Measurements from ENCODE around the gene GOLGA2.

Gene GOLGA2

DNA sequence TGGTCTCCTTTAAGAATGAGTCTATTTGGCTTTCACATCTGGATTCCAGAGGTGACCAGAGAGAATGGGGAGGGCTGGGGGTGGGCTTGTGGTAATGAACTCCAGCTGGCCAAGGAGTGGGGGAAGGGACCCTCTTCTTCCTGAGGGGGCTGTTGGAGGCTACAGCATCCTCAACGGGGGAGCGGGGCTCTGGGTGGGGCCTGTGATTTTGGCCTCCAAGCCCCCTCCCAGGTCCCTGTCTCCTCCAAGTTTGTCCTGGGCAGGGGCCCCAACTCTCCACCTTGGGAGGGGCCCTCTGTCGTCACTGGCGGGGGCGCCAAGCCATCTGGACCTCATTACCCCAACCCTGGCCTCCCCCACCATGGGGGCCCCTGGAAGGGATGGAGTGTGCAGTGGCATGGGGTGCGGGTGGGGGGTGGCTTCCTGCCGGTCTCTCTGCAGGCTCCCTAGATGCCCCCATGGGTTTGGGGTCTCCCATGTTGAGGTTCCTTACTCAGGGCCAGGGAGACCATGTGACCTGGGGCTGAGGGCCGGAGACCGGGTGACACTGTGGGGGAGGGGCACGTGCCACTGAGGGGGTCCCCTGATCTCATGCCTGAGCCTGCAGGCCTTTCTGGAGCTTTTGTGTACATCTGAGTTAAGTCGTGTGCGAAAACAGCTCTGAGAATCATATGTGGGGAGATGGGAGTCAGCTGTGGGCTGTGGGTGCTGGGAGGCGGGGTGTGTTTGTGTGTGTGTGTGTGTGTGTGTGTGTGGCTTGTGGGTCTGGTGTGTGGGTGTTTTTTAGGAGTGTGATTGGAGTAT, 32.4 kb downstream of the GOLGA2 start:
- no peak for TF ChIP-seq EZH2phosphoT487 (conservative IDR thresholded peaks at IDR 0.05; ENCODE audit: low read length)
- TF ChIP-seq, protein P1, sequence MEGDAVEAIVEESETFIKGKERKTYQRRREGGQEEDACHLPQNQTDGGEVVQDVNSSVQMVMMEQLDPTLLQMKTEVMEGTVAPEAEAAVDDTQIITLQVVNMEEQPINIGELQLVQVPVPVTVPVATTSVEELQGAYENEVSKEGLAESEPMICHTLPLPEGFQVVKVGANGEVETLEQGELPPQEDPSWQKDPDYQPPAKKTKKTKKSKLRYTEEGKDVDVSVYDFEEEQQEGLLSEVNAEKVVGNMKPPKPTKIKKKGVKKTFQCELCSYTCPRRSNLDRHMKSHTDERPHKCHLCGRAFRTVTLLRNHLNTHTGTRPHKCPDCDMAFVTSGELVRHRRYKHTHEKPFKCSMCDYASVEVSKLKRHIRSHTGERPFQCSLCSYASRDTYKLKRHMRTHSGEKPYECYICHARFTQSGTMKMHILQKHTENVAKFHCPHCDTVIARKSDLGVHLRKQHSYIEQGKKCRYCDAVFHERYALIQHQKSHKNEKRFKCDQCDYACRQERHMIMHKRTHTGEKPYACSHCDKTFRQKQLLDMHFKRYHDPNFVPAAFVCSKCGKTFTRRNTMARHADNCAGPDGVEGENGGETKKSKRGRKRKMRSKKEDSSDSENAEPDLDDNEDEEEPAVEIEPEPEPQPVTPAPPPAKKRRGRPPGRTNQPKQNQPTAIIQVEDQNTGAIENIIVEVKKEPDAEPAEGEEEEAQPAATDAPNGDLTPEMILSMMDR (IDR thresholded peaks at IDR 0.05; ENCODE audit: insufficient read depth, low read length, poor library complexity, severe bottlenecking), result no peak
- Histone ChIP-seq H3F3A (ENCODE audit: insufficient read depth) (no peaks in the 10 kb centered on the region), H3K4me2 (ENCODE audit: low read depth, low read length, poor library complexity, severe bottlenecking) (no peak overlapping the region), H3K27ac (ENCODE audit: low read depth, low read length) (no peak overlapping the region), H3K36me3 (ENCODE audit: low read length) (no peaks in the 10 kb centered on the region), H3K27me3 (ENCODE audit: low read length) (no peaks in the 10 kb centered on the region), H3K79me2 (ENCODE audit: insufficient read depth, low read length) (no peaks in the 10 kb centered on the region), H3K4me3 (ENCODE audit: insufficient read depth, low read length, poor library complexity, severe bottlenecking) (no peak overlapping the region), H2AFZ (ENCODE audit: low read depth, low read length, severe bottlenecking) (no peak overlapping the region), H3K9me2 (replicated peaks; ENCODE audit: insufficient read depth, low read length) (no peaks in the 10 kb centered on the region), H3K9me3 (ENCODE audit: insufficient read depth, low read length) (no peaks in the 10 kb centered on the region), H3K9ac (ENCODE audit: low read length) (no peak overlapping the region), H4K20me1 (ENCODE audit: low read depth, low read length) (no peaks in the 10 kb centered on the region)

DNA sequence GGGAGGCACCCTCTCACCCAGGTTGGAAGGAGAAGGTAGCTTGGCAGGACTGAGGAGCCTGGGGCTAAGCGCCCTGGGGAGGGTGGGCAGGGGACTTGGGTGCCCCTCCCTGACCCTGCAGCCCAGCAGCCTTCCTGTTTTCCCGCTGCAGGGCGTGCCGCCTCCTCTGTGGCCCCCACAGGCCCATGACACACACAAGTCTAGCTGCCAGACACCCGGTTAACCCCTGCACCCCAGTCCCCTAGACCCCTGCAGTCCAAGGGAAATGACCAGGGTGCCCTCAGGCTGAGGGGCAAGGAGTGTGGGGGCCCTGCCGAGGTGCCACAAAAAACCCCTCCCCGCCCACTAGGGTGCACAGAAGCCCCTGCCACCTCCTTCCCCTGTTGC, 33.0 kb downstream of the GOLGA2 start:
- Histone ChIP-seq H3K27ac (ENCODE audit: low read depth, low read length) (no peak overlapping the region), H3K9me2 (replicated peaks; ENCODE audit: insufficient read depth, low read length) (no peaks in the 10 kb centered on the region), H4K20me1 (ENCODE audit: low read depth, low read length) (no peaks in the 10 kb centered on the region), H3K79me2 (ENCODE audit: insufficient read depth, low read length) (no peaks in the 10 kb centered on the region), H3F3A (ENCODE audit: insufficient read depth) (no peaks in the 10 kb centered on the region), H3K4me3 (ENCODE audit: insufficient read depth, low read length, poor library complexity, severe bottlenecking) (no peak overlapping the region), H3K9ac (ENCODE audit: low read length) (no peak overlapping the region), H3K27me3 (ENCODE audit: low read length) (no peaks in the 10 kb centered on the region), H3K9me3 (ENCODE audit: insufficient read depth, low read length) (no peaks in the 10 kb centered on the region), H3K36me3 (ENCODE audit: low read length) (no peaks in the 10 kb centered on the region), H3K4me2 (ENCODE audit: low read depth, low read length, poor library complexity, severe bottlenecking) (no peak overlapping the region), H2AFZ (ENCODE audit: low read depth, low read length, severe bottlenecking) (no peak overlapping the region)
- TF ChIP-seq, protein P1 (IDR thresholded peaks at IDR 0.05; ENCODE audit: insufficient read depth, low read length, poor library complexity, severe bottlenecking), result no peak
- TF ChIP-seq EZH2phosphoT487 (conservative IDR thresholded peaks at IDR 0.05; ENCODE audit: low read length), result no peak

DNA sequence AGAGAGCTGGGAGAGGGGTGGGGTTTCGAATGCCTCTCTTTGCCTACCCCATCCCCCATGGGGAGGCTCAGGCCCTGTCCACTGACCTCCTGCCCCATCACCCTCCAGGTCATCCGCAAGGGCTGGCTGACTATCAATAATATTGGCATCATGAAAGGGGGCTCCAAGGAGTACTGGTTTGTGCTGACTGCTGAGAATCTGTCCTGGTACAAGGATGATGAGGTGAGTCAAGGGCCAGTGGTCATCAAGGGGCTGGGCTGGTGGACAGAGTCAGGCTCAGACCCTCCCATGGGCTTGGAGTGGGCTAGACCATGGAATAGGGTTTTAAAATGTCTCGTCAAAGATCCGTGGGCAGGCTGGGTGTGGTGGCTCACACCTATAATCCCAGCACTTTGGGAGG, 33.7 kb downstream of the GOLGA2 start:
- H3K4me2 ChIP-seq (ENCODE audit: low read depth, low read length, poor library complexity, severe bottlenecking), result no peak overlapping the region
- no peak overlapping the region for H3K9ac ChIP-seq (ENCODE audit: low read length)
- H3K9me2 ChIP-seq (replicated peaks; ENCODE audit: insufficient read depth, low read length), result no peaks in the 10 kb centered on the region
- no peak overlapping the region for H2AFZ ChIP-seq (ENCODE audit: low read depth, low read length, severe bottlenecking)
- H3K27me3 ChIP-seq (ENCODE audit: low read length), result no peaks in the 10 kb centered on the region
- no peaks in the 10 kb centered on the region for H3K36me3 ChIP-seq (ENCODE audit: low read length)
- H3K4me3 ChIP-seq (ENCODE audit: insufficient read depth, low read length, poor library complexity, severe bottlenecking), result no peak overlapping the region
- no peaks in the 10 kb centered on the region for H3F3A ChIP-seq (ENCODE audit: insufficient read depth)
- no peaks in the 10 kb centered on the region for H3K79me2 ChIP-seq (ENCODE audit: insufficient read depth, low read length)
- H4K20me1 ChIP-seq (ENCODE audit: low read depth, low read length), result no peaks in the 10 kb centered on the region
- H3K27ac ChIP-seq (ENCODE audit: low read depth, low read length), result no peak overlapping the region
- no peaks in the 10 kb centered on the region for H3K9me3 ChIP-seq (ENCODE audit: insufficient read depth, low read length)
- TF ChIP-seq, protein P1 (IDR thresholded peaks at IDR 0.05; ENCODE audit: insufficient read depth, low read length, poor library complexity, severe bottlenecking), result no peak
- no peak for TF ChIP-seq EZH2phosphoT487 (conservative IDR thresholded peaks at IDR 0.05; ENCODE audit: low read length)

Data from SU-DHL-6 (cell line).